ENCODE measurements around the gene CAMK1. TPM values are rescaled to one million over a fixed set of nuclear protein-coding genes. Genes with fewer than 3 reads are reported as not detected.

CAMK1 gene
- total and polyA plus RNA-seq, 9 of the 15 experiments (the other 6 are each of a cell fraction or from before 2014, with no cell fraction given), result 0.23 to 10.7 (median 6.0) TPM

- TF ChIP-seq REST (IDR thresholded peaks at IDR 0.05; ENCODE audit: borderline replicate concordance) (peak; percentile 21; the same call in 1 of the 2 replicates), REST (CRISPR knock-in tag; IDR thresholded peaks at IDR 0.05; ENCODE audit: low read depth) (no peak), NFRKB (IDR thresholded peaks at IDR 0.05; ENCODE audit: low read depth) (no peak), ELF1 (tag; IDR thresholded peaks at IDR 0.05) (peak; percentile 27; the same call in 1 of the 2 replicates), ZFP30 (CRISPR knock-in tag; IDR thresholded peaks at IDR 0.05; ENCODE audit: borderline replicate concordance) (no peak), RAD21 (CRISPR knock-in tag; conservative IDR thresholded peaks at IDR 0.05 in 1 of 2, IDR thresholded peaks at IDR 0.05 in 1 of 2) (peak; percentile 35 to 41), EGR1 (conservative IDR thresholded peaks at IDR 0.05) (0 out of 2 replicates have a peak, but pooled peaks have one; percentile 12), HMGXB4 (CRISPR knock-in tag; IDR thresholded peaks at IDR 0.05) (0 out of 2 replicates have a peak, but pooled peaks have one; percentile 53), ZNF316 (IDR thresholded peaks at IDR 0.05) (no peak), CTCFL (IDR thresholded peaks at IDR 0.05; ENCODE audit: borderline replicate concordance, insufficient read depth, low read depth, low read length, poor library complexity, severe bottlenecking) (peak; percentile 34), PKNOX1 (IDR thresholded peaks at IDR 0.05) (0 out of 2 replicates have a peak, but pooled peaks have one; percentile 31), VEZF1 (CRISPR knock-in tag; IDR thresholded peaks at IDR 0.05) (peak; percentile 51)
Measured at GRCh38 chr3:9727041-9727595, 42.6 kb downstream of the CAMK1 start (continued).
